ENCODE results near the gene SIVA1. TPM values are rescaled to one million over a fixed set of nuclear protein-coding genes. Genes with fewer than 3 reads are reported as not detected.

SIVA1 gene
- total RNA-seq, 1 donor from 2014 or later = 90.1 TPM

- TF ChIP-seq, protein P1, sequence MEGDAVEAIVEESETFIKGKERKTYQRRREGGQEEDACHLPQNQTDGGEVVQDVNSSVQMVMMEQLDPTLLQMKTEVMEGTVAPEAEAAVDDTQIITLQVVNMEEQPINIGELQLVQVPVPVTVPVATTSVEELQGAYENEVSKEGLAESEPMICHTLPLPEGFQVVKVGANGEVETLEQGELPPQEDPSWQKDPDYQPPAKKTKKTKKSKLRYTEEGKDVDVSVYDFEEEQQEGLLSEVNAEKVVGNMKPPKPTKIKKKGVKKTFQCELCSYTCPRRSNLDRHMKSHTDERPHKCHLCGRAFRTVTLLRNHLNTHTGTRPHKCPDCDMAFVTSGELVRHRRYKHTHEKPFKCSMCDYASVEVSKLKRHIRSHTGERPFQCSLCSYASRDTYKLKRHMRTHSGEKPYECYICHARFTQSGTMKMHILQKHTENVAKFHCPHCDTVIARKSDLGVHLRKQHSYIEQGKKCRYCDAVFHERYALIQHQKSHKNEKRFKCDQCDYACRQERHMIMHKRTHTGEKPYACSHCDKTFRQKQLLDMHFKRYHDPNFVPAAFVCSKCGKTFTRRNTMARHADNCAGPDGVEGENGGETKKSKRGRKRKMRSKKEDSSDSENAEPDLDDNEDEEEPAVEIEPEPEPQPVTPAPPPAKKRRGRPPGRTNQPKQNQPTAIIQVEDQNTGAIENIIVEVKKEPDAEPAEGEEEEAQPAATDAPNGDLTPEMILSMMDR (conservative IDR thresholded peaks at IDR 0.05) = no peak
- Mint-ChIP-seq H3K27me3 (no peaks in the 10 kb centered on the region), H3K36me3 (peaks cover 11% of the 10 kb centered on the region), H3K4me1 (ENCODE audit: unreplicated experiment) (peaks cover 27% of the 10 kb centered on the region), H3K27ac (peak overlapping the region; percentile 95), H3K9me3 (no peaks in the 10 kb centered on the region), H3K4me3 (peak overlapping the region; percentile 90)
- DNase-seq (ENCODE audit: extremely low spot score, unreplicated experiment) = no peak
Observed at GRCh38 chr14:104753528-104754212, 723 bp downstream of the SIVA1 start.

GRCh38 chr14:104754213-104754851 is 1.4 kb downstream of the SIVA1 start:
- no peaks in the 10 kb centered on the region for H3K9me3 Mint-ChIP-seq
- H3K4me1 Mint-ChIP-seq (ENCODE audit: unreplicated experiment) = peaks cover 21% of the 10 kb centered on the region
- TF ChIP-seq, protein P1 (conservative IDR thresholded peaks at IDR 0.05) = no peak
- peaks cover 15% of the 10 kb centered on the region for H3K36me3 Mint-ChIP-seq
- H3K27ac Mint-ChIP-seq = peak overlapping the region; percentile 95
- no peak for DNase-seq (ENCODE audit: extremely low spot score, unreplicated experiment)
- H3K27me3 Mint-ChIP-seq = no peaks in the 10 kb centered on the region
- H3K4me3 Mint-ChIP-seq = peak overlapping the region; percentile 90

DNA sequence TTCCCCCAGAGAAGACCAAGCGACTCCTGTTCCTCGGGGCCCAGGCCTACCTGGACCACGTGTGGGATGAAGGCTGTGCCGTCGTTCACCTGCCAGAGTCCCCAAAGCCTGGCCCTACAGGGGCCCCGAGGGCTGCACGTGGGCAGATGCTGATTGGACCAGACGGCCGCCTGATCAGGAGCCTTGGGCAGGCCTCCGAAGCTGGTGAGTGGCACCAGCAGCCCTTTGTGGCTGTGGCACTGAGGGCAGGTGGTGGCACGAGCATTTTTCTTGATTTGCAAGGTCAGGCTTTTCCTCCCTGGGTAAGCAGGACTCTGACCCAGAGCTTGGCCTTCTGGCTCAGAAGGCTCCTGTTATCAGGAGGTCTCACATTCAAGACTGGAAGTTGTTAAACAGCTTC is 2.7 kb downstream of the SIVA1 start:
- H3K4me3 Mint-ChIP-seq = no peak overlapping the region

DNA sequence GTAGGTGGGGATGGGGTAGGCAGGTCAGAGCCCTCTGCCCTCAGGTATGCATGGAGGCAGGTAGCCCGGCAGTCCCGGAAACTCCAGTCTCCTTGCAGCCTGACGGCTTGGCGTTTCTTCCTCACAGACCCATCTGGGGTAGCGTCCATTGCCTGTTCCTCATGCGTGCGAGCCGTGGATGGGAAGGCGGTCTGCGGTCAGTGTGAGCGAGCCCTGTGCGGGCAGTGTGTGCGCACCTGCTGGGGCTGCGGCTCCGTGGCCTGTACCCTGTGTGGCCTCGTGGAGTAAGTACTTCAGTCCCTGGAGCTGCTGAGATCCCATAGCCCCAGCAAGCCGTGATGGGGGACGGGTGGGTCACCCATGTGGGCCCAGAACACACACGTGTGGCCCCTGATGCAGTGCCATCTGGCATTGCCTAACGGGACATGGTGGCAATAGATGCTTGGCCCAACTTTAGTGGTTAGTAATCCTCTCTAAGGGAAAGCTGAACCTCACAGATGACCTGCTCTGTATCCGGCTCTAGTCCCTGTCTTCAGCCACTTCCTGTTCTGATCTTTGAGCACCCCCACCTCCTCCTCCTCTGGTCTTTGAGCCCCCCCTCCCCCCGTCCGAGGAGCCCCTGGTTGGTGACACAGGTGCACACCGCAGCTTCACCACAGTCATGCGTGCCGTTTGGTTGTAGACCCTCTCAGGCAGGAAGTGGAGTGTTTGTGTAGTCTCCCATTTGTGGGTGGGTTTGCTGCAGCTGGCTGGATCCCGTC is 3.7 kb downstream of the SIVA1 start:
- H3K36me3 Mint-ChIP-seq = peaks cover 22% of the 10 kb centered on the region
- no peak overlapping the region for H3K4me3 Mint-ChIP-seq
- TF ChIP-seq, protein P1 (conservative IDR thresholded peaks at IDR 0.05) = no peak
- H3K27me3 Mint-ChIP-seq = no peaks in the 10 kb centered on the region
- no peak for DNase-seq (ENCODE audit: extremely low spot score, unreplicated experiment)
- H3K4me1 Mint-ChIP-seq (ENCODE audit: unreplicated experiment) = peaks cover 12% of the 10 kb centered on the region
- H3K27ac Mint-ChIP-seq = no peak overlapping the region
- H3K9me3 Mint-ChIP-seq = no peaks in the 10 kb centered on the region

More for the DNA sequence above, 2.7 kb downstream of the SIVA1 start:
- H3K27ac Mint-ChIP-seq = no peak overlapping the region
- peaks cover 15% of the 10 kb centered on the region for H3K36me3 Mint-ChIP-seq
- no peaks in the 10 kb centered on the region for H3K27me3 Mint-ChIP-seq
- no peak for DNase-seq (ENCODE audit: extremely low spot score, unreplicated experiment)
- H3K4me1 Mint-ChIP-seq (ENCODE audit: unreplicated experiment) = peaks cover 12% of the 10 kb centered on the region
- no peaks in the 10 kb centered on the region for H3K9me3 Mint-ChIP-seq
- TF ChIP-seq, protein P1 (conservative IDR thresholded peaks at IDR 0.05) = no peak

GRCh38 chr14:104757238-104757585 is 4.3 kb downstream of the SIVA1 start:
- Mint-ChIP-seq H3K36me3 (peaks cover 26% of the 10 kb centered on the region), H3K27me3 (no peaks in the 10 kb centered on the region), H3K27ac (no peak overlapping the region), H3K9me3 (no peaks in the 10 kb centered on the region), H3K4me3 (no peak overlapping the region), H3K4me1 (ENCODE audit: unreplicated experiment) (peaks cover 12% of the 10 kb centered on the region)
- DNase-seq (ENCODE audit: extremely low spot score, unreplicated experiment) = no peak
- TF ChIP-seq, protein P1 (conservative IDR thresholded peaks at IDR 0.05) = no peak
